HG03432 (cell line): ENCODE results near the gene SPEG.

Experiments used
- ATAC-seq: cut with Tn5 transposase; IDR thresholded peaks from one replicate; pipeline ENCODE4 v1.9.1; 2021; ENCODE audit warnings: mild to moderate bottlenecking, moderate library complexity; ENCODE audit not compliant: unreplicated experiment

The SPEG gene

DNA sequence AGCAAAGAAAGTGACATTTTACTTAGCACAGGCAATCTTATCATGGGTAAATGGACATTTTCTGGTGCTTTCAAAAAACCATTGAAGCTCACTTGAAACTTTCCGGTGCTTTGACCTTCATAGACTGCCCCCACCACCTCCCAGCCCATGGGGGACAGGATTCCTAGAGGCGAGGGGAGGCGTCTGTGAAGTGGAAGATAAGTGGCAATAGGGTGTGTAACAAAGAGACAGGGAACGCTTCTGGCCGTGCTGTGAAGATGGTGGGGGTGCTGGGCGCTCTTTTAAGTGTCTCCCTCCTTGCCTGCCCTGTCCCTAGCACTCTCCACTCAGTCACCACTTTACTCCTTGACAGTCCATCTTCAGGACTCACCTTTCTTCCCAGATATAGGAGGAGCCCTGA is 40.6 kb downstream of the SPEG start:
- ATAC-seq = no peak

DNA sequence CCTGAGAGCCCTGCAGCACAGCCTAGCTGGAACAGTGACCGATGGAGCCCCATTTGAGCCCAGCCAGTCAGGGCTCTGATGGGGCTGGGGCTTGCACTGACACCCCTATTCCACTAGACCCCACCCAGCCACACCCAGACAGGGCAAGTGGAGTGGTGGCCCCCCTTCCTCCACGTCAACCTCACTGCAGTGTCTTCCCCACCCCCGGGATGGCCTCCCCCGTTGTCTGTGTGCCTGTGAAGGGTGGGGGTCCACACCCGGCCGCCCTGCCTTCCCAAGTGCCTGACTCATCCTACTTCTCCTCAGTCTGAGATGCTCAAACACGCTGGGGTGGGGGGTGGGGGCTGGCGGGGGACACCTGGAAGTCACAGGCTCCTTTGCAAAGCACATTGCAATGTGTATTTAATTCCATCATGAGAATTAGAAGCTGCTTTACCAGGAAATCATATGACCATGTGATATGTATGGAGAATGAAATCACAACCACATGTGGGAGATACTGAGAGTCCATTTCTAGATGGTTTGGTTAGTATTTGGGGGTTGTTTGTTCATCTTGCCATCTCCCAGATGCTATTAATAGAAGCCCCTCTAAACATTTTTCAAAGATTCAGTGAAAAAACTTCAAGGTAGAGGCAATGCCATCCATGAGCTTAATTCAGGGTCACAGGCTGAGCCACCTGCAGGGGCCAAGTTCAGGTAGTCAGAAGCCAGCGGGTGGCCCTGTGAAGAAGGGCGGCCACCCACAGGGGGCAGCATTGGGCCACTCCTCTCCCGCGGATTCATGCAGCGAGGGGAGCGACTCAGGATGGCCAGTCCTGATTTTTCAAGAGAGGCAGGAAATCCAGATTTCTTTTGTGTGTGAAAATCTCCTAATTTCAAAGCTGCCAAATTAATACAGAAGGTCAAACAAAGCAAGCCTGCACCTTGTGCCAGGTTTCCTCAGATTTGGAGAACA is 41.3 kb downstream of the SPEG start:
- no peak for ATAC-seq

DNA sequence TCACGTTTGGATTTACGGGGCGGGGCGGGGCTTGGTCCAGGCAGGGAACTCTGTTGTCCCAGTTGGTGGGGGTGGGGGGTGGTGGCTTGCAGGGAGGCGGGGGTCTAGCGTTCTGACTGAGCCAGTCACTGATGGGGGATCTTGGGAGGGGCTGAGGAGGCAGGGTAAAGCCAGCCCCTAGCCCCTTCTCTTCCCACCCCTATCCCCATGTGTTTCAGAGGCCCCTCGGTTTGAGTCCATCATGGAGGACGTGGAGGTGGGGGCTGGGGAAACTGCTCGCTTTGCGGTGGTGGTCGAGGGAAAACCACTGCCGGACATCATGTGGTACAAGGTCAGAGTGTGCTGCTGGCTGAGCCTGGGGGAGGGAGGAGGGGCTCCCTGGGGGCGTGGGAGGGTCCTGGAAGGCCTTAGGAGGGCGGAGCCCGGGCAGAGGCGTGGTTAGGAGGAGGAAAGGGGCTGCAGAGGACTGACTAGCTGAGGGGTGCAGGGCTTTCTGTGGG is 42.1 kb downstream of the SPEG start:
- ATAC-seq = no peak

DNA sequence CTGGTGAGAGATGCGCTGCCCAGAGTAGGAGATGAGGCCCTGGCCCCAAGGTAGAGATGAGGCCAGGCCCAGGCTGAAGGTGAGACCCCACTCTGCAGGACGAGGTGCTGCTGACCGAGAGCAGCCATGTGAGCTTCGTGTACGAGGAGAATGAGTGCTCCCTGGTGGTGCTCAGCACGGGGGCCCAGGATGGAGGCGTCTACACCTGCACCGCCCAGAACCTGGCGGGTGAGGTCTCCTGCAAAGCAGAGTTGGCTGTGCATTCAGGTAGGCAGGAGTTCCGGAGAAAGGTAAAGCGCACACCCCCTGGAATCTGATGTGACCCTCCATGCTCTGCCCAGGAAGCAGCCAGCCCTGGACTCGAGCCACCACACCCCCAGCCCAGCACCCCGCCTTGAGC is 42.5 kb downstream of the SPEG start:
- ATAC-seq = no peak

DNA sequence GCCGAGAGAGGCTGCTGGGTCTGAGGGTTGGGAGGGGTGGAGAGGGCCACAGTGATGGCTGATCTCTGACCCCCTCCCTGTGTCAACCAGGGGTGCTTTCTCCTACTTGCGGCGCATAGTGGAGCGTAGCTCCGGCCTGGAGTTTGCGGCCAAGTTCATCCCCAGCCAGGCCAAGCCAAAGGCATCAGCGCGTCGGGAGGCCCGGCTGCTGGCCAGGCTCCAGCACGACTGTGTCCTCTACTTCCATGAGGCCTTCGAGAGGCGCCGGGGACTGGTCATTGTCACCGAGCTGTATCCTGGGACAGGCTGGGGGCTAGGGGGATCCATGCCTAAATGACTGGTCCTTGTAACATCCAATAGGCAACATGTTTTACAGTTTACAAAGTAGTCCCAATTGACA is 43.2 kb downstream of the SPEG start:
- ATAC-seq = no peak

DNA sequence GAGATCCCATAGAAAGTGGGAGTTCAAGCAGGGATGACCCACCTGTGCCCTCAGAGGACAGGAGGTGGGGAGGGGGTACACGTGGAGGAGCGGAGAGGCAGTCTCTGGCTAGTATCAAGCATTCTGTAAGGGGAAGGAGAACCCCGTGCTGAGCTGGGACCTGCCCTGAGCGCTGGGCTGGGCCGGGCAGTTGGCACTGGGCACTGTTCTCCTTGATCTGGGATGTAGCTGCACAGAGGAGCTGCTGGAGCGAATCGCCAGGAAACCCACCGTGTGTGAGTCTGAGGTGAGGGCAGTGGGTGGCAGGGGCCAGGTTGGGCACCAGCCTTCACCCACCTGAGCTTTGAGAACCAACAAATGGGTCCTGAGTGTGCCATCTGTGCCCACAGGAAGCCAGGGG is 44.3 kb downstream of the SPEG start:
- no peak for ATAC-seq

DNA sequence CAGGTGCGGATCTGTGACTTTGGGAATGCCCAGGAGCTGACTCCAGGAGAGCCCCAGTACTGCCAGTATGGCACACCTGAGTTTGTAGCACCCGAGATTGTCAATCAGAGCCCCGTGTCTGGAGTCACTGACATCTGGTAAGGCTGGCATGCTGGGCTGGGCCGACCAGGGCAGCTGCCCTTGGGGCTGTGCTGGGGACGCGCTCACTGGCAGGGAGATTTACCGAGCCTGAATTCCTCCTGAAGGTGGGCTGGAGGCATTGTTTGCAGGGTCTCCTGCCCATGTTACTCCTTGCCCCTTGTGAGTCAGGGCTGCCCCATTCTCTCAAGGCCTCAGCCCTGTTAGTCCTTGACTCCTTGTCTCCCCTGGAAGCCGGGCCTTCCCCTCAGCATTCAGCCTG is 45.4 kb downstream of the SPEG start:
- ATAC-seq = no peak

DNA sequence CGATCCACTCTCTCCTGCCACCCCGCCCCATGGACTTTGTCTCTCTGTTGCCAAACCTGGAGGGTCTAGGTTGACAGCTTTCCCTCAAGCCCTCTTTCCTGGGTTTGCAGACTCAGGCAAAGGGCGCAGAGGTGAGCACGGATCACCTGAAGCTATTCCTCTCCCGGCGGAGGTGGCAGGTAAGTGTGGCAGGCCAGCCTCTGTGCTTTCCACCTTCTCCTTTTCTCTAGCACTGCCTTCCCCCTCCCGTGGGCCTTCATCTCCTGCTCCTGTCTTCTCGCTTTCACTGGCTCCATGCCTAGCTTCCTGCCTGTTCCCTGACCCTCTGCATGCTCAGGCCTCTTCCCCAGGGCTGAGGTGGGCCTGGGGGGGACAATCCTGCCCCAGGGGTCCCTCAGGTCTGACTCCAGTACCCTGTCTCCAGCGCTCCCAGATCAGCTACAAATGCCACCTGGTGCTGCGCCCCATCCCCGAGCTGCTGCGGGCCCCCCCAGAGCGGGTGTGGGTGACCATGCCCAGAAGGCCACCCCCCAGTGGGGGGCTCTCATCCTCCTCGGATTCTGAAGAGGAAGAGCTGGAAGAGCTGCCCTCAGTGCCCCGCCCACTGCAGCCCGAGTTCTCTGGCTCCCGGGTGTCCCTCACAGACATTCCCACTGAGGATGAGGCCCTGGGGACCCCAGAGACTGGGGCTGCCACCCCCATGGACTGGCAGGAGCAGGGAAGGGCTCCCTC is 48.2 kb downstream of the SPEG start:
- no peak for ATAC-seq

DNA sequence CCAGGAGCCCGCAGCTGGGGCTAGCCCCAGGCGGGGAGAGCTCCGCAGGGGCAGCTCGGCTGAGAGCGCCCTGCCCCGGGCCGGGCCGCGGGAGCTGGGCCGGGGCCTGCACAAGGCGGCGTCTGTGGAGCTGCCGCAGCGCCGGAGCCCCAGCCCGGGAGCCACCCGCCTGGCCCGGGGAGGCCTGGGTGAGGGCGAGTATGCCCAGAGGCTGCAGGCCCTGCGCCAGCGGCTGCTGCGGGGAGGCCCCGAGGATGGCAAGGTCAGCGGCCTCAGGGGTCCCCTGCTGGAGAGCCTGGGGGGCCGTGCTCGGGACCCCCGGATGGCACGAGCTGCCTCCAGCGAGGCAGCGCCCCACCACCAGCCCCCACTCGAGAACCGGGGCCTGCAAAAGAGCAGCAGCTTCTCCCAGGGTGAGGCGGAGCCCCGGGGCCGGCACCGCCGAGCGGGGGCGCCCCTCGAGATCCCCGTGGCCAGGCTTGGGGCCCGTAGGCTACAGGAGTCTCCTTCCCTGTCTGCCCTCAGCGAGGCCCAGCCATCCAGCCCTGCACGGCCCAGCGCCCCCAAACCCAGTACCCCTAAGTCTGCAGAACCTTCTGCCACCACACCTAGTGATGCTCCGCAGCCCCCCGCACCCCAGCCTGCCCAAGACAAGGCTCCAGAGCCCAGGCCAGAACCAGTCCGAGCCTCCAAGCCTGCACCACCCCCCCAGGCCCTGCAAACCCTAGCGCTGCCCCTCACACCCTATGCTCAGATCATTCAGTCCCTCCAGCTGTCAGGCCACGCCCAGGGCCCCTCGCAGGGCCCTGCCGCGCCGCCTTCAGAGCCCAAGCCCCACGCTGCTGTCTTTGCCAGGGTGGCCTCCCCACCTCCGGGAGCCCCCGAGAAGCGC is 49.1 kb downstream of the SPEG start:
- no peak for ATAC-seq

DNA sequence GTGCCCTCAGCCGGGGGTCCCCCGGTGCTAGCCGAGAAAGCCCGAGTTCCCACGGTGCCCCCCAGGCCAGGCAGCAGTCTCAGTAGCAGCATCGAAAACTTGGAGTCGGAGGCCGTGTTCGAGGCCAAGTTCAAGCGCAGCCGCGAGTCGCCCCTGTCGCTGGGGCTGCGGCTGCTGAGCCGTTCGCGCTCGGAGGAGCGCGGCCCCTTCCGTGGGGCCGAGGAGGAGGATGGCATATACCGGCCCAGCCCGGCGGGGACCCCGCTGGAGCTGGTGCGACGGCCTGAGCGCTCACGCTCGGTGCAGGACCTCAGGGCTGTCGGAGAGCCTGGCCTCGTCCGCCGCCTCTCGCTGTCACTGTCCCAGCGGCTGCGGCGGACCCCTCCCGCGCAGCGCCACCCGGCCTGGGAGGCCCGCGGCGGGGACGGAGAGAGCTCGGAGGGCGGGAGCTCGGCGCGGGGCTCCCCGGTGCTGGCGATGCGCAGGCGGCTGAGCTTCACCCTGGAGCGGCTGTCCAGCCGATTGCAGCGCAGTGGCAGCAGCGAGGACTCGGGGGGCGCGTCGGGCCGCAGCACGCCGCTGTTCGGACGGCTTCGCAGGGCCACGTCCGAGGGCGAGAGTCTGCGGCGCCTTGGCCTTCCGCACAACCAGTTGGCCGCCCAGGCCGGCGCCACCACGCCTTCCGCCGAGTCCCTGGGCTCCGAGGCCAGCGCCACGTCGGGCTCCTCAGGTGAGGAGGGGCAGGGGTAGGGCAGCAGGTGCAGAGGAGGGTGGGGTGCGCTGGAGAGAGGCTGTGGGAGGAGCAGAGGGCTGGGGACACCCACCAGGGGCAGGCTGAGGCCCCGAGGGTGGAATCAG is 49.9 kb downstream of the SPEG start:
- ATAC-seq = no peak

DNA sequence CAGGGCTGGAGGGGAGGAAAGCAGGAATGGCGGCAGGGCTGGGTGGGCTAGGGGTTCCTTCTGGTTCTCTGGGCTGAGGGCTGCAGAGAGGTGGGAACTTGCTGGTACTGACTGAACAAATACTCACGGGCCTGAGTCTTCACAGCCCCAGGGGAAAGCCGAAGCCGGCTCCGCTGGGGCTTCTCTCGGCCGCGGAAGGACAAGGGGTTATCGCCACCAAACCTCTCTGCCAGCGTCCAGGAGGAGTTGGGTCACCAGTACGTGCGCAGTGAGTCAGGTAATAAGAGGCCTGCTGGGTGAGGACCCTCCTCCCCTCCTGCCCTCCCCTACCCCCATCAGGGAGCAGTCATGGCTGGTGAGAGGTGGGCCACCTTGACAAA is 50.5 kb downstream of the SPEG start:
- no peak for ATAC-seq

DNA sequence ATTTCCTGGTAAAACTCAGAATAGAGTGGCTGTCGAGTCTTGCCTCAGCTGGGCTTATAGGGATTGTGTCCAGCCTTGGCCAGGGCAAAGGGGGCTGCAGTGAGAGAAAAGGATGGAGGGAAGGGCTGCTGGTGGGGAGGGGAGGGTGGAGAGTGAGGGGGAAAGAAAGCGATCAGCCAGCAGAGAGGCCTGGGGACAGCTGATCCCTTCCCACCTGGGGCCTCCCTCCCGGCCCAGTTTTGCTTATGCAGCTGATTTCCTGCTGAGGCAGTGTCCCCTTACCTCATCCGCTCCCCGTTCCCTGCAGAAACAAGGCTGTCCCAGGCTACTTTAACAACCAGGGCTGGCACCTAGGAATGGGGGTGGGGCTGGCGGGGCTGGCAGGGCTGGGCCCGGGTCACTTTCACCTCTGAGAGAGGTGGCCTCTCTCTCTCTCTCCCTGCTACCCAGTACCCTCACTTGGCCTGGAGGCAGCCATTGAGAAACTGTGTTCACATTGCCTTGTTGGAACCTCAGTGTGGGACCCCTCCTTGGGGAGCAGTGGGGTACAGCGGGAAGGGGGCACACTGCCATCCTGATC is 51.8 kb downstream of the SPEG start:
- ATAC-seq = no peak

DNA sequence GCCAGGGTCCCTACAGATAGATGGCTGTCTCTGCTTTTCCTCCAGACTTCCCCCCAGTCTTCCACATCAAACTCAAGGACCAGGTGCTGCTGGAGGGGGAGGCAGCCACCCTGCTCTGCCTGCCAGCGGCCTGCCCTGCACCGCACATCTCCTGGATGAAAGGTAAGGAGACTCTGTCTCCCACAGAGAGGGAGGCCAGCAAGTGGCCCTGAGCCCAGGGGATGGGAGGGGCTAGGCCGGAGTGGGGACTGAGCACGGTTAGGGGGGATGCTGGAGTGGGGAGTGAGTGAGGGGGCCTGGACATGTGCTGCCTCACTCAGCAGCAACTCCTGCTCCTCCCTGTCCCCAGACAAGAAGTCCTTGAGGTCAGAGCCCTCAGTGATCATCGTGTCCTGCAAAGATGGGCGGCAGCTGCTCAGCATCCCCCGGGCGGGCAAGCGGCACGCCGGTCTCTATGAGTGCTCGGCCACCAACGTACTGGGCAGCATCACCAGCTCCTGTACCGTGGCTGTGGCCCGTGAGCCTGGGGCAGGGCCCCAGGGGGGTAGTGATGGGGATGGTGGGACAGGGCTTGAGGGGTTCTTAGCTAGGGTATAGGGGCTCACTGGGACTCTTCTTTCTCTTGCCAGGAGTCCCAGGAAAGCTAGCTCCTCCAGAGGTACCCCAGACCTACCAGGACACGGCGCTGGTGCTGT is 53.7 kb downstream of the SPEG start:
- no peak for ATAC-seq

DNA sequence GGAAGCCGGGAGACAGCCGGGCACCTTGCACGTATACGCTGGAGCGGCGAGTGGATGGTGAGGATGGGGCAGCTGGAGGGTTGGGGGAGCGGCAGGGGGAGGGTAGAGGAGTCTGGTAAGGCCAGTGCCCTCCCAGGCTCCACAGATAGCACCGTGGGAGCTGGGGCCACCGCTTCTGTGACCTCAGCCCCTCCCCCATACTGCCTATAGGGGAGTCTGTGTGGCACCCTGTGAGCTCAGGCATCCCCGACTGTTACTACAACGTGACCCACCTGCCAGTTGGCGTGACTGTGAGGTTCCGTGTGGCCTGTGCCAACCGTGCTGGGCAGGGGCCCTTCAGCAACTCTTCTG is 54.2 kb downstream of the SPEG start:
- no peak for ATAC-seq

DNA sequence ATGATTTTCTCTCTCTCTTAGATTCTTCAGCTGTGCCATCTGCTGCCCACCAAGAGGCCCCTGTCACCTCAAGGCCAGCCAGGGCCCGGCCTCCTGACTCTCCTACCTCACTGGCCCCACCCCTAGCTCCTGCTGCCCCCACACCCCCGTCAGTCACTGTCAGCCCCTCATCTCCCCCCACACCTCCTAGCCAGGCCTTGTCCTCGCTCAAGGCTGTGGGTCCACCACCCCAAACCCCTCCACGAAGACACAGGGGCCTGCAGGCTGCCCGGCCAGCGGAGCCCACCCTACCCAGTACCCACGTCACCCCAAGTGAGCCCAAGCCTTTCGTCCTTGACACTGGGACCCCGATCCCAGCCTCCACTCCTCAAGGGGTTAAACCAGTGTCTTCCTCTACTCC is 54.7 kb downstream of the SPEG start:
- no peak for ATAC-seq

DNA sequence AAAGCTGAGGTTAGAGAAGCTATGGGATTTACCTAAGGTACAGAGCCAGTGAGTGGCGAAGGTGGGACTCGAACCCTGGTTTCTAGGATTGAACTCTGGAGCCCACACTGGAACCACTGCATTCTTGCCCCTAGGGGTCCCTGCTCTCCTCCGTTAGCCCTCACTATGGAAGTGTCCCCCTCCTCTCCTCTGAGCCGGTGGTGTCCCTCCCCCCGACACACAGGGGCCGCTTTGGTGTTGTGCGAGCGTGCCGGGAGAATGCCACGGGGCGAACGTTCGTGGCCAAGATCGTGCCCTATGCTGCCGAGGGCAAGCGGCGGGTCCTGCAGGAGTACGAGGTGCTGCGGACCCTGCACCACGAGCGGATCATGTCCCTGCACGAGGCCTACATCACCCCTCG is 55.5 kb downstream of the SPEG start:
- no peak for ATAC-seq

DNA sequence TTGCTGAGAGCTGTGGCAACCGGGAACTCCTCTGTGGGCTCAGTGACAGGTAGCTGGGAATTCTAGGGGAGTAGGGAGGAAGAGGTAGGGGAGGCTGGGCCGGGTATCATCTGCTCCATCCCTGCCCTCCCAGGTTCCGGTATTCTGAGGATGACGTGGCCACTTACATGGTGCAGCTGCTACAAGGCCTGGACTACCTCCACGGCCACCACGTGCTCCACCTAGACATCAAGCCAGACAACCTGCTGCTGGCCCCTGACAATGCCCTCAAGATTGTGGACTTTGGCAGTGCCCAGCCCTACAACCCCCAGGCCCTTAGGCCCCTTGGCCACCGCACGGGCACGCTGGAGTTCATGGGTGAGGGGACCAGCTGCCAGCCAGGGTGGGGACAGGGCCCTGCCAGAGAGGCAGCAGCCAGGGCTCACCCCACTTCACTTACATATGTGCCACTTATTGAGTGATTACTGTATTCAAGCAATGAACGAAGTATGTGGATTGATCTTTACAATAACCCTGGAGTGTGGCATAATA is 56.0 kb downstream of the SPEG start:
- no peak for ATAC-seq

DNA sequence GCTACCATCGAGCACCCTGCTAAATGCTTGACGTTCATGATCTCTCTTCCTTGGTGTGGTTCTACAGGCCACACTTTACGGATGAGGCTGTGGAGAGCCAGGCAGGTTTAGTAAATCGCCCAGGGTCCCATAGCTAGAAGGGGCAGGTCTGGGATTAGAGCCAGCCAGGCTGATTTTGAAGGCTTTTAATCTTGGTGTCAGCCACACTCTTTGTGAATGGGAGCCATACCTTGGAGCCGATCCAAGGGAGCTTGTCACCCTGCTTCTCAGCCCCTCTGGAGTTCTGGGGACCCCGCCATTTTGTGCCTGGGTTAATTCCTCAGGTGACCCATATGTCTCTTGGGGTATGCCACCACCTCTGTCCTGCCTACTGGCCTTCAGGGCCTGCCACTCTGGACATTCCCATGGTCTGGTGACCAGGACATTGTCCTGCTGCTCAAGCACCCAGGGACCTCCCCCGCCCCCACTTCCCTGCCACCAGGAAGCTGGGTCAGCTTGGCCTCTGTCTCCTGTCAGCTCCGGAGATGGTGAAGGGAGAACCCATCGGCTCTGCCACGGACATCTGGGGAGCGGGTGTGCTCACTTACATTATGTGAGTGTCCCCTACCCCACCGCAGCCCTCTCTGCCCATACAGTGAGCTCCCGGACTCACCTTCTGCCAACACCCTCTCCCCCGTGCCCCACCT is 56.8 kb downstream of the SPEG start:
- ATAC-seq = no peak
